ENCODE measurements around the gene SGCD.

Gene SGCD

GRCh38 chr5:156331181-156331580 lies 4.2 kb downstream of the SGCD start:
- Histone ChIP-seq H4K20me1 (ENCODE audit: insufficient read depth, low read length) (no peaks in the 10 kb centered on the region), H3K4me1 (ENCODE audit: low read length) (no peaks in the 10 kb centered on the region), H3K4me2 (ENCODE audit: low read length) (no peak overlapping the region), H3K27ac (ENCODE audit: low read length) (no peak overlapping the region), H3K4me3 (ENCODE audit: low read length) (no peak overlapping the region), H3K9ac (ENCODE audit: low read length) (no peak overlapping the region), H2AFZ (ENCODE audit: low read depth, low read length) (no peak overlapping the region), H3K9me3 (ENCODE audit: insufficient read depth, low read length) (no peaks in the 10 kb centered on the region), H3K36me3 (replicated peaks; ENCODE audit: low read depth, low read length) (no peaks in the 10 kb centered on the region), H3K27me3 (ENCODE audit: low read depth, low read length) (no peaks in the 10 kb centered on the region), H3K79me2 (ENCODE audit: low read length) (no peaks in the 10 kb centered on the region)
- no peak for TF ChIP-seq CTCF (IDR thresholded peaks at IDR 0.05; ENCODE audit: low read depth, low read length)
- no peak for TF ChIP-seq EZH2phosphoT487 (IDR thresholded peaks at IDR 0.05; ENCODE audit: low read depth)

- no peak overlapping the region for H3K4me3 ChIP-seq (ENCODE audit: low read length)
- no peak overlapping the region for H2AFZ ChIP-seq (ENCODE audit: low read depth, low read length)
- H3K4me2 ChIP-seq (ENCODE audit: low read length): no peak overlapping the region
- no peaks in the 10 kb centered on the region for H3K4me1 ChIP-seq (ENCODE audit: low read length)
- H4K20me1 ChIP-seq (ENCODE audit: insufficient read depth, low read length): no peaks in the 10 kb centered on the region
- no peaks in the 10 kb centered on the region for H3K27me3 ChIP-seq (ENCODE audit: low read depth, low read length)
- no peak overlapping the region for H3K27ac ChIP-seq (ENCODE audit: low read length)
- no peak overlapping the region for H3K9ac ChIP-seq (ENCODE audit: low read length)
- TF ChIP-seq CTCF (IDR thresholded peaks at IDR 0.05; ENCODE audit: low read depth, low read length) (no peak), EZH2phosphoT487 (IDR thresholded peaks at IDR 0.05; ENCODE audit: low read depth) (no peak)
- no peaks in the 10 kb centered on the region for H3K9me3 ChIP-seq (ENCODE audit: insufficient read depth, low read length)
- H3K36me3 ChIP-seq (replicated peaks; ENCODE audit: low read depth, low read length): no peaks in the 10 kb centered on the region
- no peaks in the 10 kb centered on the region for H3K79me2 ChIP-seq (ENCODE audit: low read length)
These were observed 4.9 kb downstream of the SGCD start for GRCh38 chr5:156331845-156332244.

- H3K9ac ChIP-seq (ENCODE audit: low read length): no peak overlapping the region
- H3K4me1 ChIP-seq (ENCODE audit: low read length): no peaks in the 10 kb centered on the region
- TF ChIP-seq CTCF (IDR thresholded peaks at IDR 0.05; ENCODE audit: low read depth, low read length): no peak
- TF ChIP-seq EZH2phosphoT487 (IDR thresholded peaks at IDR 0.05; ENCODE audit: low read depth): no peak
- H4K20me1 ChIP-seq (ENCODE audit: insufficient read depth, low read length): no peaks in the 10 kb centered on the region
- no peaks in the 10 kb centered on the region for H3K79me2 ChIP-seq (ENCODE audit: low read length)
- no peaks in the 10 kb centered on the region for H3K36me3 ChIP-seq (replicated peaks; ENCODE audit: low read depth, low read length)
- H3K27ac ChIP-seq (ENCODE audit: low read length): no peak overlapping the region
- no peaks in the 10 kb centered on the region for H3K9me3 ChIP-seq (ENCODE audit: insufficient read depth, low read length)
- H3K27me3 ChIP-seq (ENCODE audit: low read depth, low read length): no peaks in the 10 kb centered on the region
- H2AFZ ChIP-seq (ENCODE audit: low read depth, low read length): no peak overlapping the region
- H3K4me2 ChIP-seq (ENCODE audit: low read length): no peak overlapping the region
- no peak overlapping the region for H3K4me3 ChIP-seq (ENCODE audit: low read length)
These were observed 5.3 kb downstream of the SGCD start for GRCh38 chr5:156332245-156332644.

- H3K36me3 ChIP-seq (replicated peaks; ENCODE audit: low read depth, low read length): no peaks in the 10 kb centered on the region
- no peak overlapping the region for H3K27ac ChIP-seq (ENCODE audit: low read length)
- no peak overlapping the region for H3K4me2 ChIP-seq (ENCODE audit: low read length)
- no peaks in the 10 kb centered on the region for H4K20me1 ChIP-seq (ENCODE audit: insufficient read depth, low read length)
- no peak overlapping the region for H3K9ac ChIP-seq (ENCODE audit: low read length)
- H3K9me3 ChIP-seq (ENCODE audit: insufficient read depth, low read length): no peaks in the 10 kb centered on the region
- no peaks in the 10 kb centered on the region for H3K79me2 ChIP-seq (ENCODE audit: low read length)
- H2AFZ ChIP-seq (ENCODE audit: low read depth, low read length): no peak overlapping the region
- H3K4me1 ChIP-seq (ENCODE audit: low read length): no peaks in the 10 kb centered on the region
- H3K4me3 ChIP-seq (ENCODE audit: low read length): no peak overlapping the region
- H3K27me3 ChIP-seq (ENCODE audit: low read depth, low read length): no peaks in the 10 kb centered on the region
- TF ChIP-seq CTCF (IDR thresholded peaks at IDR 0.05; ENCODE audit: low read depth, low read length) (no peak), EZH2phosphoT487 (IDR thresholded peaks at IDR 0.05; ENCODE audit: low read depth) (no peak)
These were observed 12.3 kb downstream of the SGCD start for GRCh38 chr5:156339139-156339841.
